OCI-LY3 (cell line): ENCODE measurements around the gene HTN3.

Experiments
- EZH2phosphoT487 ChIP-seq: fragments of 200-600 bp; shearing (Covaris generic); IDR thresholded peaks from 2 replicates; pipeline ENCODE4 v1.6.1; 2018; ENCODE audit warnings: antibody characterized with exemption, mixed run types, low read depth
- TF ChIP-seq, protein P1 (sequence below): fragments of 200-600, 300-600 bp; sonication (generic); IDR thresholded peaks from 2 replicates; pipeline ENCODE4 v1.5.1; 2014; ENCODE audit warnings: antibody characterized with exemption, low read length, low read depth

DNA sequence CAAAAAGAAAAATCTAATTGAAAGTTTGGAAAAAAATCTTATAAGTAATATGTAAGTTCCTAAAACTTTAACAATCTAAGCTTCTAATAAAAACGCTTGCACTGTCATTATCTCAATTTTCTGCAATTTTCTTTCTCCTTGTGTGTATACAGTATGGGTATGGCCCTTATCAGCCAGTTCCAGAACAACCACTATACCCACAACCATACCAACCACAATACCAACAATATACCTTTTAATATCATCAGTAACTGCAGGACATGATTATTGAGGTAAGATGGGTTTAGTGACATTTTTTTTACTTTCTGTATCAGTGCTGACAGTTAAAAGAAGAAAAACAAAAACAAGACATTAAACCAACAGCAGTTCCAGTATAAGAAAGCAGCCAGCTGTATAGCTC lies 27.5 kb upstream of the HTN3 start:
- TF ChIP-seq, protein P1, sequence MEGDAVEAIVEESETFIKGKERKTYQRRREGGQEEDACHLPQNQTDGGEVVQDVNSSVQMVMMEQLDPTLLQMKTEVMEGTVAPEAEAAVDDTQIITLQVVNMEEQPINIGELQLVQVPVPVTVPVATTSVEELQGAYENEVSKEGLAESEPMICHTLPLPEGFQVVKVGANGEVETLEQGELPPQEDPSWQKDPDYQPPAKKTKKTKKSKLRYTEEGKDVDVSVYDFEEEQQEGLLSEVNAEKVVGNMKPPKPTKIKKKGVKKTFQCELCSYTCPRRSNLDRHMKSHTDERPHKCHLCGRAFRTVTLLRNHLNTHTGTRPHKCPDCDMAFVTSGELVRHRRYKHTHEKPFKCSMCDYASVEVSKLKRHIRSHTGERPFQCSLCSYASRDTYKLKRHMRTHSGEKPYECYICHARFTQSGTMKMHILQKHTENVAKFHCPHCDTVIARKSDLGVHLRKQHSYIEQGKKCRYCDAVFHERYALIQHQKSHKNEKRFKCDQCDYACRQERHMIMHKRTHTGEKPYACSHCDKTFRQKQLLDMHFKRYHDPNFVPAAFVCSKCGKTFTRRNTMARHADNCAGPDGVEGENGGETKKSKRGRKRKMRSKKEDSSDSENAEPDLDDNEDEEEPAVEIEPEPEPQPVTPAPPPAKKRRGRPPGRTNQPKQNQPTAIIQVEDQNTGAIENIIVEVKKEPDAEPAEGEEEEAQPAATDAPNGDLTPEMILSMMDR = no peak
- no peak for TF ChIP-seq EZH2phosphoT487
